Activated T-cell treated with anti-CD3 and anti-CD28 coated beads, Interleukin-2, amount 50 U/mL, for 4 hours (primary cell): Measurements from ENCODE around the gene MAPK8IP3. TPM values are rescaled to one million over a fixed set of nuclear protein-coding genes. Genes with fewer than 3 reads are reported as not detected.
A peak's percentile ranks its signal among the peaks of the same experiment; 100 is the strongest.
"Not testable (repeated sequence)": the region's sequence is repeated elsewhere in the genome, so short reads cannot be mapped to it uniquely, and the experiment has no call there.

Experiments
- ATAC-seq, 2 donors: fragments of 200-7000 bp; cut with Tn5 transposase; one replicate each; pipeline ENCODE4 v1.10.0; 2021
- DNase-seq: peaks from one replicate; pipeline ENCODE4 v3.0.0-alpha.2; 2020
- H3K27me3 Mint-ChIP-seq: one replicate; pipeline ENCODE4 v1.8.0; 2021; ENCODE audit warnings: low read depth, mixed read lengths
- H3K36me3 Mint-ChIP-seq: one replicate; pipeline ENCODE4 v1.8.0; 2022; ENCODE audit warnings: mixed read lengths; ENCODE audit not compliant: insufficient read depth
- H3K4me1 Mint-ChIP-seq: one replicate; pipeline ENCODE4 v1.8.0; 2021; ENCODE audit warnings: low read depth, mixed read lengths
- H3K4me3 Mint-ChIP-seq: one replicate; pipeline ENCODE4 v1.8.0; 2021; ENCODE audit warnings: mild to moderate bottlenecking, moderate library complexity, mixed read lengths
- H3K9me3 Mint-ChIP-seq: one replicate; pipeline ENCODE4 v1.8.0; 2021; ENCODE audit warnings: mixed read lengths
- total RNA-seq, 3 donors: library from RNA; stranded (reverse); gene quantifications; one replicate each; pipeline ENCODE4 v1.2.1, GENCODE V29; 2021

Gene MAPK8IP3
- total RNA-seq, 3 donors from 2014 or later, result 76.3 to 89.4 (median 78.1) TPM

- H3K4me1 Mint-ChIP-seq, result peaks cover 41% of the 10 kb centered on the region
Measured at GRCh38 chr16:1712791-1713261, 6.8 kb downstream of the MAPK8IP3 start.

GRCh38 chr16:1713331-1713730, 7.3 kb downstream of the MAPK8IP3 start:
- Mint-ChIP-seq H3K4me3 (no peak overlapping the region), H3K4me1 (peaks cover 36% of the 10 kb centered on the region), H3K27me3 (no peaks in the 10 kb centered on the region), H3K9me3 (no peaks in the 10 kb centered on the region), H3K36me3 (peaks cover 4% of the 10 kb centered on the region)
- ATAC-seq (no peak), DNase-seq (no peak)

More at GRCh38 chr16:1712791-1713261, 6.8 kb downstream of the MAPK8IP3 start:
- peaks cover 4% of the 10 kb centered on the region for H3K36me3 Mint-ChIP-seq
- no peak for ATAC-seq
- DNase-seq, result no peak
- no peak overlapping the region for H3K4me3 Mint-ChIP-seq
- H3K9me3 Mint-ChIP-seq, result no peaks in the 10 kb centered on the region
- no peaks in the 10 kb centered on the region for H3K27me3 Mint-ChIP-seq

- Mint-ChIP-seq H3K4me3 (no peak overlapping the region), H3K4me1 (peaks cover 32% of the 10 kb centered on the region), H3K36me3 (peaks cover 4% of the 10 kb centered on the region), H3K27me3 (no peaks in the 10 kb centered on the region), H3K9me3 (no peaks in the 10 kb centered on the region)
- DNase-seq (no peak), ATAC-seq (no peak)
Measured at GRCh38 chr16:1713933-1714332, 7.9 kb downstream of the MAPK8IP3 start.

GRCh38 chr16:1715220-1715619, 9.2 kb downstream of the MAPK8IP3 start:
- DNase-seq (no peak), ATAC-seq (no peak)
- Mint-ChIP-seq H3K36me3 (peaks cover 4% of the 10 kb centered on the region), H3K4me1 (peaks cover 30% of the 10 kb centered on the region), H3K4me3 (no peak overlapping the region), H3K9me3 (no peaks in the 10 kb centered on the region), H3K27me3 (no peaks in the 10 kb centered on the region)

GRCh38 chr16:1718236-1718635, 12.2 kb downstream of the MAPK8IP3 start:
- ATAC-seq, DNase-seq, H3K36me3 Mint-ChIP-seq, H3K27me3 Mint-ChIP-seq, H3K9me3 Mint-ChIP-seq, H3K4me3 Mint-ChIP-seq: not testable (repeated sequence)
- peaks cover 42% of the 10 kb centered on the region for H3K4me1 Mint-ChIP-seq

- DNase-seq, ATAC-seq, H3K36me3 Mint-ChIP-seq, H3K4me3 Mint-ChIP-seq, H3K27me3 Mint-ChIP-seq, H3K9me3 Mint-ChIP-seq: not testable (repeated sequence)
- peaks cover 42% of the 10 kb centered on the region for H3K4me1 Mint-ChIP-seq
Measured at GRCh38 chr16:1719559-1720229, 13.7 kb downstream of the MAPK8IP3 start.

- Mint-ChIP-seq H3K27me3 (no peaks in the 10 kb centered on the region), H3K4me1 (peaks cover 37% of the 10 kb centered on the region), H3K36me3 (no peaks in the 10 kb centered on the region), H3K9me3 (no peaks in the 10 kb centered on the region), H3K4me3 (no peak overlapping the region)
- no peak for ATAC-seq
- DNase-seq, result no peak
Measured at GRCh38 chr16:1721372-1721771, 15.4 kb downstream of the MAPK8IP3 start.

- H3K4me3 Mint-ChIP-seq, result peak overlapping the region; percentile 11
- peaks cover 39% of the 10 kb centered on the region for H3K4me1 Mint-ChIP-seq
- ATAC-seq, result no peak
- peak; percentile 28 for DNase-seq
- peaks cover 7% of the 10 kb centered on the region for H3K36me3 Mint-ChIP-seq
- no peaks in the 10 kb centered on the region for H3K27me3 Mint-ChIP-seq
- no peaks in the 10 kb centered on the region for H3K9me3 Mint-ChIP-seq
Measured at GRCh38 chr16:1723450-1724147, 17.6 kb downstream of the MAPK8IP3 start.

GRCh38 chr16:1724491-1724890, 18.5 kb downstream of the MAPK8IP3 start:
- peaks cover 34% of the 10 kb centered on the region for H3K4me1 Mint-ChIP-seq
- no peak for DNase-seq
- peaks cover 10% of the 10 kb centered on the region for H3K36me3 Mint-ChIP-seq
- no peaks in the 10 kb centered on the region for H3K9me3 Mint-ChIP-seq
- no peaks in the 10 kb centered on the region for H3K27me3 Mint-ChIP-seq
- ATAC-seq, result no peak
- H3K4me3 Mint-ChIP-seq, result no peak overlapping the region

- DNase-seq, result no peak
- Mint-ChIP-seq H3K9me3 (no peaks in the 10 kb centered on the region), H3K4me3 (no peak overlapping the region), H3K36me3 (peaks cover 10% of the 10 kb centered on the region), H3K4me1 (peaks cover 22% of the 10 kb centered on the region), H3K27me3 (no peaks in the 10 kb centered on the region)
- no peak for ATAC-seq
Measured at GRCh38 chr16:1726661-1727502, 20.9 kb downstream of the MAPK8IP3 start.

- Mint-ChIP-seq H3K27me3 (no peaks in the 10 kb centered on the region), H3K4me3 (no peak overlapping the region), H3K9me3 (no peaks in the 10 kb centered on the region), H3K4me1 (peaks cover 12% of the 10 kb centered on the region), H3K36me3 (peaks cover 10% of the 10 kb centered on the region)
- DNase-seq (no peak), ATAC-seq (no peak)
Measured at GRCh38 chr16:1727651-1728624, 21.9 kb downstream of the MAPK8IP3 start.

GRCh38 chr16:1729026-1729425, 23.0 kb downstream of the MAPK8IP3 start:
- H3K4me3 Mint-ChIP-seq, result no peak overlapping the region
- H3K27me3 Mint-ChIP-seq, result no peaks in the 10 kb centered on the region
- DNase-seq (no peak), ATAC-seq (no peak)
- H3K36me3 Mint-ChIP-seq, result peaks cover 10% of the 10 kb centered on the region
- peaks cover 3% of the 10 kb centered on the region for H3K4me1 Mint-ChIP-seq
- H3K9me3 Mint-ChIP-seq, result no peaks in the 10 kb centered on the region

GRCh38 chr16:1729445-1729844, 23.4 kb downstream of the MAPK8IP3 start:
- H3K27me3 Mint-ChIP-seq, result no peaks in the 10 kb centered on the region
- peaks cover 10% of the 10 kb centered on the region for H3K36me3 Mint-ChIP-seq
- H3K9me3 Mint-ChIP-seq, result no peaks in the 10 kb centered on the region
- ATAC-seq (no peak), DNase-seq (no peak)
- H3K4me1 Mint-ChIP-seq, result peaks cover 3% of the 10 kb centered on the region
- H3K4me3 Mint-ChIP-seq, result no peak overlapping the region
